Hindlimb muscle (tissue), 1 donor: Measurements from ENCODE around the gene RAD23B. TPM values are rescaled to one million over a fixed set of nuclear protein-coding genes. Genes with fewer than 3 reads are reported as not detected.

Source experiments
- polyA plus RNA-seq: library from polyadenylated mRNA; unstranded; fragments of 120-200 nt; gene quantifications from one replicate; pipeline ENCODE4 v1.2.1, GENCODE V29; 2013; ENCODE audit not compliant: insufficient read length

Gene RAD23B
- polyA plus RNA-seq, 1 donor = 131 TPM

Other genes with a start within 250 kb of the RAD23B start
- 27.6 TPM for gene KLF4, start 206.5 kb downstream of the RAD23B start, polyA plus RNA-seq